Ascending aorta (tissue), 2 donors: ENCODE results near the gene TP53RK. TPM values are rescaled to one million over a fixed set of nuclear protein-coding genes. Genes with fewer than 3 reads are reported as not detected.

Experiments used
- DNase-seq, 2 donors: peaks; one replicate each; pipeline ENCODE4 v3.0.0-alpha.2; 2019; ENCODE audit warnings: low spot score in 2 of 2
- H3K27ac ChIP-seq, 2 donors: fragments of 200-600 bp; sonication (generic); one replicate each; pipeline ENCODE4 v1.5.1; 2016 to 2017; ENCODE audit warnings: mild to moderate bottlenecking in 1 of 2
- H3K27me3 ChIP-seq: fragments of 200-600 bp; sonication (generic); one replicate; pipeline ENCODE4 v1.5.1; 2017
- H3K36me3 ChIP-seq, 2 donors: fragments of 200-600 bp; sonication (generic); one replicate each; pipeline ENCODE4 v1.5.1; 2016
- H3K4me1 ChIP-seq, 2 donors: fragments of 200-600 bp; sonication (generic); one replicate each; pipeline ENCODE4 v1.5.1; 2016 to 2017; ENCODE audit warnings: mild to moderate bottlenecking in 1 of 2
- H3K4me3 ChIP-seq, 2 donors: fragments of 200-600 bp; sonication (generic); one replicate each; pipeline ENCODE4 v1.5.1; 2016 to 2017; ENCODE audit warnings: mild to moderate bottlenecking in 1 of 2
- H3K9me3 ChIP-seq, 2 donors: fragments of 200-600 bp; sonication (generic); one replicate each; pipeline ENCODE4 v1.5.1; 2016
- CTCF ChIP-seq, 3 experiments: fragments of 200-600 bp in 2 of 3; fragments of 450-650 bp in 1 of 3; sonication (generic) in 2 of 3; IDR thresholded peaks; one replicate each; pipeline ENCODE4 v1.5.1; 2016 to 2019; ENCODE audit warnings: antibody characterized with exemption in 3 of 3, mild to moderate bottlenecking in 1 of 3, moderate library complexity in 1 of 3
- intact Hi-C: fragments of 100-400 bp; cut with DNase I; formaldehyde crosslinking; loops from one replicate; pipeline ENCODE4 v1.15.1; 2023
- total RNA-seq: library from RNA; depleted of rRNA; stranded (reverse); fragments of >200 nt; gene quantifications from one replicate; pipeline ENCODE4 v1.1.0, GENCODE V29; 2016

Gene TP53RK
- total RNA-seq, 1 donor from 2014 or later, result 30.8 TPM

DNA sequence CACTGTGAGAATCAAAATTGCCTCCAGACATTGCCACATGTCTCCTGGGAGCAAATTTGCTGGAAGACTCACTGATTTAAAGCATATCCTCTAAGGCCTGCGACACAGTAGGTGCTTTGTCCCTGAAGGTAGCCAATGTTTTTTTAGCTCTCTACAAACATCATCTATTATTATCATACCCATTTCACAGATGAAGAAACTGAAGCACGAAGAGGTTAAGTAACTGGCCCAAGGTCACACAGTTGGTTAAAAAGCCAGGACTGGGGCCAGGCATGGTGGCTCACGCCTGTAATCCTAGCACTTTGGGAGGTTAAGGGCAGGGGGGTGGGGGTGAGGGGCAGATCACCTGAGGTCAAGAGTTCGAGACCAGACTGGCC lies 50.4 kb downstream of the TP53RK start:
- H3K9me3 ChIP-seq, result no peaks in the 10 kb centered on the region
- no peaks in the 10 kb centered on the region for H3K27me3 ChIP-seq
- no peak for TF ChIP-seq CTCF (IDR thresholded peaks at IDR 0.05)
- H3K36me3 ChIP-seq, result no peaks in the 10 kb centered on the region
- H3K27ac ChIP-seq, result no peak overlapping the region
- no peak for DNase-seq
- H3K4me3 ChIP-seq, result no peak overlapping the region
- H3K4me1 ChIP-seq, result no peaks in the 10 kb centered on the region
- intact Hi-C loops, result no loop called here

DNA sequence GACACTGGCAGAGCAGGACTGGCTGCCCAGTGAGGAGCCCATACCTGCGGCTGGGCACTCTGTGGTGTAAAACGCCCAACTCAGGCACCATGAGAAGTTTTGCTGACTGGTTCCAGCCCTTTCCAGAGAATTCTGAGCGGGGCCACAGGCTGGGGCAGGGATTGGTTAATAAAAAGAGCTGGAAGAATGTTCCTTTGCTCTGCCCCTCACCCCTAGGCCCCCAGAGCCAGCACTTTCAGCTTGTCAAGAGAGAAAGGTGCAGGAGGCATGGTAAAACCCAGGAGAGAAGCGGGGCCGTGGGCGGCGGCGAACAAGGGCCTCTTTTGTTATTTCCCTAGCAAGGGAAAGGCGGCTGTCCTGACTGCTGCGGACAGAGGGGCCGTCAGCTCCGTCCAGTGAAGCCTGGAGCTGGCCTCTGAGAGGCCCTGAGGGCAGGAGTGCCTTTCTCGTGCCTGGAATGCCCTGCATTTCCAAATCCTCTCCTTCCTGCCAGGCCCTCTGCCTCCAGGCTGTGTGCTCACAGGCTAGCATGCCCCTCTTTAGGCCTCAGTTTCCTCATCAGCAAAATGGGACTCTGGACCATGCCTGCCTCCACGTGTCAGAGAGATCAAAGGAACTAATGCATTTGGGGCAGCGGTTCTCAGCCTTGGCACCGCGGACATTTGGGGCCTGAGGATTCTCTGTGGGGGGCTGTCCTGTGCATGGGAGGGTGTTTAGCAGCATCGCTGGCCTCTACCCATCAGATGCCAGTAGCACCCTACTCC lies 50.9 kb downstream of the TP53RK start:
- Histone ChIP-seq H3K36me3 (no peaks in the 10 kb centered on the region), H3K4me3 (no peak overlapping the region), H3K9me3 (no peaks in the 10 kb centered on the region), H3K27me3 (no peaks in the 10 kb centered on the region), H3K4me1 (no peaks in the 10 kb centered on the region), H3K27ac (no peak overlapping the region)
- TF ChIP-seq CTCF (IDR thresholded peaks at IDR 0.05), result no peak
- DNase-seq, result no peak
- intact Hi-C loops, result no loop called here

- Histone ChIP-seq H3K27ac (no peak overlapping the region), H3K9me3 (no peaks in the 10 kb centered on the region), H3K36me3 (no peaks in the 10 kb centered on the region), H3K27me3 (no peaks in the 10 kb centered on the region), H3K4me3 (no peak overlapping the region), H3K4me1 (no peaks in the 10 kb centered on the region)
- intact Hi-C loops, result no loop called here
- DNase-seq, result no peak
- TF ChIP-seq CTCF (IDR thresholded peaks at IDR 0.05), result no peak
These were observed 51.7 kb downstream of the TP53RK start for GRCh38 chr20:46637427-46638133.

GRCh38 chr20:46637020-46637419 lies 52.2 kb downstream of the TP53RK start:
- DNase-seq, result no peak
- intact Hi-C loops, result no loop called here
- Histone ChIP-seq H3K36me3 (no peaks in the 10 kb centered on the region), H3K9me3 (no peaks in the 10 kb centered on the region), H3K4me1 (no peaks in the 10 kb centered on the region), H3K27me3 (no peaks in the 10 kb centered on the region), H3K4me3 (no peak overlapping the region), H3K27ac (no peak overlapping the region)
- TF ChIP-seq CTCF (IDR thresholded peaks at IDR 0.05), result no peak

DNA sequence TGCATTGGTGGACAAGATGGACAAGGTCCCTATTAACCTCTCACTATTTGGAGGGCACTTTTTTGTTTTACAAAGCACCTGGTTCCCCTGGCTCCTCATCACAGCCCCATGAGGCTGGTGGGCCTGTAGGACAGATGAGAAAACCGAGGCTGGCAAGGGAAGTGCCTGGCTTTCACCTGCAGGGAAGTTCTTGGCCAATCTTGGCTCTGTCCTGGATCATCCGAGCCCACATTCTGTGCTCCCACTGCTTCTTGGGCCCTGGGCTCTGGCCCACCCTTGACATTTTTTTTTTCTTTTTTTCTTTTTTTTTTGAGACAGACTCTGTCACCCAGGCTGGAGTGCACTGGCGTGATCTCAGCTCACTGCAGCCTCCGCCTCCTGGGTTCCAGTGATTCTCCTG lies 52.7 kb downstream of the TP53RK start:
- Histone ChIP-seq H3K27me3 (no peaks in the 10 kb centered on the region), H3K4me3 (no peak overlapping the region), H3K27ac (no peak overlapping the region), H3K4me1 (no peaks in the 10 kb centered on the region), H3K36me3 (no peaks in the 10 kb centered on the region), H3K9me3 (peaks cover 0 to 5% of the 10 kb centered on the region in 2 donors)
- no peak for DNase-seq
- no peak for TF ChIP-seq CTCF (IDR thresholded peaks at IDR 0.05)
- intact Hi-C loops, result no loop called here
